HCT116 (cell line): Measurements from ENCODE around the gene CTXN2. TPM values are rescaled to one million over a fixed set of nuclear protein-coding genes. Genes with fewer than 3 reads are reported as not detected.

Experiments used
- ATAC-seq: fragments of 200-7000 bp; cut with Tn5 transposase; 2 replicates; pipeline ENCODE4 v1.9.1; 2020; ENCODE audit warnings: mild to moderate bottlenecking, moderate library complexity
- BruUV-seq: library from RNA; stranded (reverse); fragments of 400-500 nt; replicated peaks from 2 replicates; lab custom pipeline; 2021; lab: Mats Ljungman, UMichigan
- CTCF ChIA-PET: fragments of 300-600 bp; sonication (Branson Sonifier 250); formaldehyde crosslinking; loops from one replicate; lab custom pipeline; 2021; ENCODE audit warnings: antibody characterized with exemption; lab: Charles Lee
- POLR2A ChIA-PET: fragments of 300-600, 350-600 bp; sonication (Branson Sonifier 250); formaldehyde crosslinking; loops from one replicate; lab custom pipeline; 2021; ENCODE audit warnings: antibody characterized with exemption; lab: Charles Lee
- RAD21 ChIA-PET, 2 experiments: fragments of 300-600 bp; sonication (Branson Sonifier 250); formaldehyde crosslinking; loops; one replicate each; lab custom pipeline; 2023; ENCODE audit warnings: low total read pairs in 2 of 2; ENCODE audit not compliant: uncharacterized antibody in 2 of 2, unreplicated experiment in 2 of 2, low non-redundant PET in 1 of 2; lab: Charles Lee
- DNase-seq: peaks from one replicate; pipeline ENCODE4 v3.0.0-alpha.2; 2010; ENCODE audit warnings: low read depth, low spot score
- H2AFZ ChIP-seq: fragments of 200-600 bp; shearing (Covaris generic), sonication (generic); 2 replicates; pipeline ENCODE4 v1.6.1; 2017; ENCODE audit warnings: low read depth, mixed run types, mixed read lengths, antibody characterized with exemption, low read length; ENCODE audit not compliant: poor library complexity, severe bottlenecking
- H3K27ac ChIP-seq: 2 replicates; pipeline ENCODE4 v1.5.1; 2012; ENCODE audit warnings: low read depth, low read length
- H3K27me3 ChIP-seq: fragments of 200-600 bp; sonication (generic); 2 replicates; pipeline ENCODE4 v1.6.1; 2016; ENCODE audit warnings: mixed run types, low read length, mixed read lengths; ENCODE audit not compliant: insufficient read depth
- H3K36me3 ChIP-seq, 2 experiments: fragments of 200-500 bp in 1 of 2; fragments of 200-600 bp in 1 of 2; sonication (Bioruptor generic) in 1 of 2; sonication (generic) in 1 of 2; 2 replicates each; pipeline versions ENCODE4 v1.5.1 to v1.6.1; 2014 to 2016; ENCODE audit warnings: low read length in 2 of 2, inconsistent platforms in 1 of 2, mixed read lengths in 1 of 2, mixed run types in 1 of 2; ENCODE audit not compliant: insufficient read depth in 2 of 2, control insufficient read depth in 1 of 2
- H3K4me1 ChIP-seq, 2 experiments: fragments of 200-600 bp in 1 of 2; sonication (generic) in 1 of 2; 2 replicates each; pipeline versions ENCODE4 v1.5.1 to v1.6.1; 2012 to 2017; ENCODE audit warnings: low read length in 2 of 2, inconsistent platforms in 1 of 2, mild to moderate bottlenecking in 1 of 2, mixed read lengths in 1 of 2, mixed run types in 1 of 2, moderate library complexity in 1 of 2; ENCODE audit not compliant: insufficient read depth in 2 of 2, control insufficient read depth in 1 of 2
- H3K4me2 ChIP-seq: fragments of 200-600 bp; sonication (generic); 2 replicates; pipeline ENCODE4 v1.6.1; 2017; ENCODE audit warnings: mixed run types, low read length, mixed read lengths
- H3K4me3 ChIP-seq, 2 experiments: fragments of 200-600 bp in 1 of 2; sonication (generic) in 1 of 2; replicated peaks in 1 of 2; 2 replicates each; pipeline ENCODE4 v1.5.1; 2011 to 2016; ENCODE audit warnings: low read length in 2 of 2, control low read depth in 1 of 2, low read depth in 1 of 2, mild to moderate bottlenecking in 1 of 2, mixed read lengths in 1 of 2, mixed run types in 1 of 2
- H3K79me2 ChIP-seq: fragments of 200-600 bp; sonication (generic); 2 replicates; pipeline ENCODE4 v1.6.1; 2017; ENCODE audit warnings: mild to moderate bottlenecking, mixed run types, low read length, moderate library complexity, mixed read lengths; ENCODE audit not compliant: insufficient read depth
- H3K9ac ChIP-seq: fragments of 200-600 bp; sonication (generic); 2 replicates; pipeline ENCODE4 v1.6.1; 2016; ENCODE audit warnings: low read length, mixed read lengths
- H3K9me2 ChIP-seq: fragments of 200-600 bp; sonication (generic), shearing (Covaris generic); 2 replicates; pipeline ENCODE4 v1.6.1; 2017; ENCODE audit warnings: mixed run types, mild to moderate bottlenecking, moderate library complexity; ENCODE audit not compliant: insufficient read depth
- H3K9me3 ChIP-seq, 2 experiments: fragments of 200-500 bp in 1 of 2; fragments of 200-600 bp in 1 of 2; sonication (Bioruptor generic) in 1 of 2; sonication (generic) in 1 of 2; 2 replicates each; pipeline ENCODE4 v1.6.1; 2014 to 2017; ENCODE audit warnings: low read length in 2 of 2, mixed read lengths in 2 of 2, inconsistent platforms in 1 of 2, low read depth in 1 of 2, mild to moderate bottlenecking in 1 of 2, mixed run types in 1 of 2, moderate library complexity in 1 of 2; ENCODE audit not compliant: control insufficient read depth in 1 of 2, insufficient read depth in 1 of 2
- H4K20me1 ChIP-seq: fragments of 200-600 bp; sonication (generic), shearing (Covaris generic); 2 replicates; pipeline ENCODE4 v1.6.1; 2017; ENCODE audit warnings: mixed run types, mild to moderate bottlenecking, moderate library complexity; ENCODE audit not compliant: insufficient read depth
- CBX3 ChIP-seq: IDR thresholded peaks from 2 replicates; pipeline ENCODE4 v1.6.1; 2012; ENCODE audit warnings: low read depth
- ELF1 ChIP-seq: IDR thresholded peaks from 2 replicates; pipeline ENCODE4 v1.6.1; 2012; ENCODE audit warnings: low read depth, borderline replicate concordance
- EZH2 ChIP-seq: fragments of 200-600 bp; sonication (generic); IDR thresholded peaks from 2 replicates; pipeline ENCODE4 v1.6.1; 2017; ENCODE audit warnings: antibody characterized with exemption, mixed run types
- EZH2phosphoT487 ChIP-seq: fragments of 200-600 bp; IDR thresholded peaks from 2 replicates; pipeline ENCODE4 v1.6.1; 2018; ENCODE audit warnings: antibody characterized with exemption, borderline replicate concordance
- FOSL1 ChIP-seq: IDR thresholded peaks from 2 replicates; pipeline ENCODE4 v1.6.1; 2012; ENCODE audit warnings: low read depth
- JUND ChIP-seq: IDR thresholded peaks from 2 replicates; pipeline ENCODE4 v1.6.1; 2012
- POLR2A ChIP-seq: IDR thresholded peaks from 2 replicates; pipeline ENCODE4 v1.7.0; 2011; ENCODE audit warnings: borderline replicate concordance; ENCODE audit not compliant: insufficient read depth, insufficient read length; ENCODE audit errors: extremely low read depth
- POLR2AphosphoS5 ChIP-seq: IDR thresholded peaks from 2 replicates; pipeline ENCODE4 v1.6.1; 2011; ENCODE audit warnings: mild to moderate bottlenecking, low read depth, low read length, moderate library complexity
- SIN3A ChIP-seq: IDR thresholded peaks from 2 replicates; pipeline ENCODE4 v1.6.1; 2012; ENCODE audit warnings: low read depth
- SP1 ChIP-seq: IDR thresholded peaks from 2 replicates; pipeline ENCODE4 v1.6.1; 2012; ENCODE audit warnings: low read depth
- SRF ChIP-seq: IDR thresholded peaks from 2 replicates; pipeline ENCODE4 v1.6.1; 2012; ENCODE audit warnings: low read depth
- TCF7L2 ChIP-seq: IDR thresholded peaks from 2 replicates; pipeline ENCODE4 v1.7.0; 2011; ENCODE audit warnings: borderline replicate concordance, inconsistent platforms; ENCODE audit not compliant: insufficient read depth, insufficient read length; ENCODE audit errors: extremely low read depth
- YY1 ChIP-seq: IDR thresholded peaks from 2 replicates; pipeline ENCODE4 v1.6.1; 2011; ENCODE audit warnings: low read length, low read depth, moderate library complexity, mild to moderate bottlenecking; ENCODE audit not compliant: insufficient replicate concordance; ENCODE audit errors: extremely low read depth
- ZNF274 ChIP-seq: fragments of 200-500 bp; sonication (Bioruptor generic); IDR thresholded peaks from 2 replicates; pipeline ENCODE4 v1.6.1; 2014; ENCODE audit warnings: mild to moderate bottlenecking, low read depth, low read length, inconsistent platforms
- intact Hi-C: fragments of 100-400 bp; cut with micrococcal nuclease; formaldehyde crosslinking; loops from 2 replicates; pipeline ENCODE4 v1.10.0; 2022
- total RNA-seq: library from RNA; stranded (reverse); gene quantifications from one replicate; pipeline ENCODE4 v1.2.1, GENCODE V29; 2021; ENCODE audit not compliant: unreplicated experiment
- TF ChIP-seq, protein P1 (sequence below): IDR thresholded peaks from 2 replicates; pipeline ENCODE4 v1.6.1; 2012
- TF ChIP-seq, protein P2 (sequence below): IDR thresholded peaks from 2 replicates; pipeline ENCODE4 v1.6.1; 2012
- TF ChIP-seq, protein P3 (sequence below): IDR thresholded peaks from 2 replicates; pipeline ENCODE4 v1.6.1; 2012; ENCODE audit warnings: low read depth
- TF ChIP-seq, protein P4 (sequence below), 3 experiments: fragments of 200-600 bp in 1 of 3; sonication (generic) in 1 of 3; IDR thresholded peaks in 2 of 3; conservative IDR thresholded peaks in 1 of 3; 2 replicates each; pipeline ENCODE4 v1.5.1; 2012 to 2017; ENCODE audit warnings: low read depth in 2 of 3, low read length in 2 of 3, antibody characterized with exemption in 1 of 3, borderline replicate concordance in 1 of 3, control low read depth in 1 of 3, mild to moderate bottlenecking in 1 of 3, mixed read lengths in 1 of 3, mixed run types in 1 of 3, moderate library complexity in 1 of 3; ENCODE audit not compliant: insufficient read depth in 1 of 3

Gene CTXN2
- total RNA-seq, 1 experiment from 2014 or later = not detected

DNA sequence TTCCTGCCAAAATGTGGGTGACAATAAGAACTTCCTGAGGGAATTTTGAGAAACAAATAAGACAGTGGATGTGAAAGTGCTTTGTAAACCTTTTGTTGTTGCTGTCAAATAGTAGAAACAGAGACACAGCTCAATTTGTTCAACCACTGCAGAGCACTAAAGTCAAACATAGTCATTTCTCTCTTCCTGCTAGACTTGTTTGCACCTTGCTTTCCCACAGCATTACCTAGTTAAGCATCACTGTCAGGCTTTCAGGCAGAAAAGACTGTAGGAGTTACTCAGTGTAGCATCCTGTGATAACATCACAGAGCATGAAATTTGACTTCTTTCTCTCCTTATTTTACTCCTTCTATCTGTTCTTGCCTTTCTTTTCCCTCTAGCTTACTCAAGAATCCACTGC lies 41.8 kb downstream of the CTXN2 start (continued):
- TF ChIP-seq EZH2 (no peak), SRF (no peak), JUND (no peak), EZH2phosphoT487 (no peak), SIN3A (no peak), ZNF274 (no peak), SP1 (no peak)
- TF ChIP-seq, protein P1, sequence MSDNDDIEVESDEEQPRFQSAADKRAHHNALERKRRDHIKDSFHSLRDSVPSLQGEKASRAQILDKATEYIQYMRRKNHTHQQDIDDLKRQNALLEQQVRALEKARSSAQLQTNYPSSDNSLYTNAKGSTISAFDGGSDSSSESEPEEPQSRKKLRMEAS = no peak
- TF ChIP-seq, protein P2, sequence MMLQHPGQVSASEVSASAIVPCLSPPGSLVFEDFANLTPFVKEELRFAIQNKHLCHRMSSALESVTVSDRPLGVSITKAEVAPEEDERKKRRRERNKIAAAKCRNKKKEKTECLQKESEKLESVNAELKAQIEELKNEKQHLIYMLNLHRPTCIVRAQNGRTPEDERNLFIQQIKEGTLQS = no peak

DNA sequence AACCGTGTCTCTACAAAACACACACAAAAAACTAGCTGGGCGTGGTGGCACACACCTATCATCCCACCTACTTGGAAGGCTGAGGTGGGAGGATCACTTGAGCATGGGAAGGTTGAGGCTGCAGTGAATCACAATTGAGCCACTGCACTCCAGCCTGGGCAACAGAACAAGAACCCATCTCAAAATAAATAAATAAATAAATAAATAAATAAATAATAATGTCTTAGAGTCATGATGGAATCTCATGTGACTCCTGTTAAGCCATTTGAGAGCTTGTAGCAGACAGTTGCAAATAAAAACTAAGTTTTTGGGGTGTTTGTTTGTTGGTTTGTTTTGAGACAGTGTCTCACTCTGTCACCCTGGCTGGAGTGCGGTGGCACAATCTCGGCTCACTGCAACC lies 47.9 kb downstream of the CTXN2 start:
- Histone ChIP-seq H4K20me1 (no peaks in the 10 kb centered on the region), H3K4me2 (no peak overlapping the region), H3K4me1 (no peaks in the 10 kb centered on the region), H3K4me3 (no peak overlapping the region), H3K9ac (no peak overlapping the region), H3K9me3 (no peaks in the 10 kb centered on the region), H3K27ac (no peak overlapping the region), H2AFZ (no peak overlapping the region), H3K79me2 (no peaks in the 10 kb centered on the region)
- no peak for DNase-seq
- intact Hi-C loops = no loop called here
- CTCF ChIA-PET = no interaction called here
- no TSS peak for BruUV-seq
- no peak for TF ChIP-seq EZH2
- no peak for TF ChIP-seq TCF7L2
- TF ChIP-seq ELF1 = no peak
- TF ChIP-seq SP1 = no peak
- TF ChIP-seq, protein P3, sequence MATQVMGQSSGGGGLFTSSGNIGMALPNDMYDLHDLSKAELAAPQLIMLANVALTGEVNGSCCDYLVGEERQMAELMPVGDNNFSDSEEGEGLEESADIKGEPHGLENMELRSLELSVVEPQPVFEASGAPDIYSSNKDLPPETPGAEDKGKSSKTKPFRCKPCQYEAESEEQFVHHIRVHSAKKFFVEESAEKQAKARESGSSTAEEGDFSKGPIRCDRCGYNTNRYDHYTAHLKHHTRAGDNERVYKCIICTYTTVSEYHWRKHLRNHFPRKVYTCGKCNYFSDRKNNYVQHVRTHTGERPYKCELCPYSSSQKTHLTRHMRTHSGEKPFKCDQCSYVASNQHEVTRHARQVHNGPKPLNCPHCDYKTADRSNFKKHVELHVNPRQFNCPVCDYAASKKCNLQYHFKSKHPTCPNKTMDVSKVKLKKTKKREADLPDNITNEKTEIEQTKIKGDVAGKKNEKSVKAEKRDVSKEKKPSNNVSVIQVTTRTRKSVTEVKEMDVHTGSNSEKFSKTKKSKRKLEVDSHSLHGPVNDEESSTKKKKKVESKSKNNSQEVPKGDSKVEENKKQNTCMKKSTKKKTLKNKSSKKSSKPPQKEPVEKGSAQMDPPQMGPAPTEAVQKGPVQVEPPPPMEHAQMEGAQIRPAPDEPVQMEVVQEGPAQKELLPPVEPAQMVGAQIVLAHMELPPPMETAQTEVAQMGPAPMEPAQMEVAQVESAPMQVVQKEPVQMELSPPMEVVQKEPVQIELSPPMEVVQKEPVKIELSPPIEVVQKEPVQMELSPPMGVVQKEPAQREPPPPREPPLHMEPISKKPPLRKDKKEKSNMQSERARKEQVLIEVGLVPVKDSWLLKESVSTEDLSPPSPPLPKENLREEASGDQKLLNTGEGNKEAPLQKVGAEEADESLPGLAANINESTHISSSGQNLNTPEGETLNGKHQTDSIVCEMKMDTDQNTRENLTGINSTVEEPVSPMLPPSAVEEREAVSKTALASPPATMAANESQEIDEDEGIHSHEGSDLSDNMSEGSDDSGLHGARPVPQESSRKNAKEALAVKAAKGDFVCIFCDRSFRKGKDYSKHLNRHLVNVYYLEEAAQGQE = no peak
- TF ChIP-seq SIN3A = no peak
- no peak for TF ChIP-seq JUND
- TF ChIP-seq FOSL1 = no peak
- TF ChIP-seq, protein P4, sequence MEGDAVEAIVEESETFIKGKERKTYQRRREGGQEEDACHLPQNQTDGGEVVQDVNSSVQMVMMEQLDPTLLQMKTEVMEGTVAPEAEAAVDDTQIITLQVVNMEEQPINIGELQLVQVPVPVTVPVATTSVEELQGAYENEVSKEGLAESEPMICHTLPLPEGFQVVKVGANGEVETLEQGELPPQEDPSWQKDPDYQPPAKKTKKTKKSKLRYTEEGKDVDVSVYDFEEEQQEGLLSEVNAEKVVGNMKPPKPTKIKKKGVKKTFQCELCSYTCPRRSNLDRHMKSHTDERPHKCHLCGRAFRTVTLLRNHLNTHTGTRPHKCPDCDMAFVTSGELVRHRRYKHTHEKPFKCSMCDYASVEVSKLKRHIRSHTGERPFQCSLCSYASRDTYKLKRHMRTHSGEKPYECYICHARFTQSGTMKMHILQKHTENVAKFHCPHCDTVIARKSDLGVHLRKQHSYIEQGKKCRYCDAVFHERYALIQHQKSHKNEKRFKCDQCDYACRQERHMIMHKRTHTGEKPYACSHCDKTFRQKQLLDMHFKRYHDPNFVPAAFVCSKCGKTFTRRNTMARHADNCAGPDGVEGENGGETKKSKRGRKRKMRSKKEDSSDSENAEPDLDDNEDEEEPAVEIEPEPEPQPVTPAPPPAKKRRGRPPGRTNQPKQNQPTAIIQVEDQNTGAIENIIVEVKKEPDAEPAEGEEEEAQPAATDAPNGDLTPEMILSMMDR (IDR thresholded peaks at IDR 0.05 in 2 of 3, conservative IDR thresholded peaks at IDR 0.05 in 1 of 3; ENCODE audit: borderline replicate concordance in 1 of 3, insufficient read depth in 1 of 3, low read depth in 2 of 3, low read length in 2 of 3) = no peak
- TF ChIP-seq SRF = no peak
- no peak for TF ChIP-seq YY1
- no peak for TF ChIP-seq EZH2phosphoT487
- TF ChIP-seq POLR2AphosphoS5 = no peak
- TF ChIP-seq POLR2A = no peak
- TF ChIP-seq CBX3 = no peak
- TF ChIP-seq ZNF274 = no peak
- TF ChIP-seq, protein P2 = no peak
- TF ChIP-seq, all 23 proteins: peak for 0
- H3K9me2 ChIP-seq = no peaks in the 10 kb centered on the region
- POLR2A ChIA-PET = no interaction called here
- peaks cover 11% of the 10 kb centered on the region; the same call in 1 of the 2 replicates for H3K27me3 ChIP-seq
- RAD21 ChIA-PET = no interaction called here
- ATAC-seq = no peak
- no peaks in the 10 kb centered on the region for H3K36me3 ChIP-seq
